Ascending aorta (tissue), 2 donors: ENCODE results near the gene CFAP100. TPM values are rescaled to one million over a fixed set of nuclear protein-coding genes. Genes with fewer than 3 reads are reported as not detected.

Experiments
- DNase-seq, 2 donors: peaks; one replicate each; pipeline ENCODE4 v3.0.0-alpha.2; 2019; ENCODE audit warnings: low spot score in 2 of 2
- H3K27ac ChIP-seq, 2 donors: fragments of 200-600 bp; sonication (generic); one replicate each; pipeline ENCODE4 v1.5.1; 2016 to 2017; ENCODE audit warnings: mild to moderate bottlenecking in 1 of 2
- H3K27me3 ChIP-seq: fragments of 200-600 bp; sonication (generic); one replicate; pipeline ENCODE4 v1.5.1; 2017
- H3K36me3 ChIP-seq, 2 donors: fragments of 200-600 bp; sonication (generic); one replicate each; pipeline ENCODE4 v1.5.1; 2016
- H3K4me1 ChIP-seq, 2 donors: fragments of 200-600 bp; sonication (generic); one replicate each; pipeline ENCODE4 v1.5.1; 2016 to 2017; ENCODE audit warnings: mild to moderate bottlenecking in 1 of 2
- H3K4me3 ChIP-seq, 2 donors: fragments of 200-600 bp; sonication (generic); one replicate each; pipeline ENCODE4 v1.5.1; 2016 to 2017; ENCODE audit warnings: mild to moderate bottlenecking in 1 of 2
- H3K9me3 ChIP-seq, 2 donors: fragments of 200-600 bp; sonication (generic); one replicate each; pipeline ENCODE4 v1.5.1; 2016
- CTCF ChIP-seq, 3 experiments: fragments of 200-600 bp in 2 of 3; fragments of 450-650 bp in 1 of 3; sonication (generic) in 2 of 3; IDR thresholded peaks; one replicate each; pipeline ENCODE4 v1.5.1; 2016 to 2019; ENCODE audit warnings: antibody characterized with exemption in 3 of 3, mild to moderate bottlenecking in 1 of 3, moderate library complexity in 1 of 3
- intact Hi-C: fragments of 100-400 bp; cut with DNase I; formaldehyde crosslinking; loops from one replicate; pipeline ENCODE4 v1.15.1; 2023
- total RNA-seq: library from RNA; depleted of rRNA; stranded (reverse); fragments of >200 nt; gene quantifications from one replicate; pipeline ENCODE4 v1.1.0, GENCODE V29; 2016

Gene CFAP100
- total RNA-seq, 1 donor from 2014 or later, result not detected

GRCh38 chr3:126348308-126348920 is 46.3 kb upstream of the CFAP100 start:
- no peaks in the 10 kb centered on the region for H3K27me3 ChIP-seq
- no peak overlapping the region for H3K4me3 ChIP-seq
- peak in 1 of 2 donors; percentile 47 for DNase-seq
- peak overlapping the region in 1 of 2 donors; percentile 17 for H3K27ac ChIP-seq
- TF ChIP-seq CTCF (IDR thresholded peaks at IDR 0.05), result no peak
- H3K36me3 ChIP-seq, result peaks cover 81 to 95% of the 10 kb centered on the region in 2 donors
- intact Hi-C loops, result no loop called here
- peaks cover 8 to 57% of the 10 kb centered on the region in 2 donors for H3K4me1 ChIP-seq
- H3K9me3 ChIP-seq, result no peaks in the 10 kb centered on the region

- peaks cover 75 to 94% of the 10 kb centered on the region in 2 donors for H3K36me3 ChIP-seq
- peaks cover 6 to 59% of the 10 kb centered on the region in 2 donors for H3K4me1 ChIP-seq
- no peaks in the 10 kb centered on the region for H3K9me3 ChIP-seq
- intact Hi-C loops, result no loop called here
- no peak for TF ChIP-seq CTCF (IDR thresholded peaks at IDR 0.05)
- peak in 1 of 2 donors; percentile 54 for DNase-seq
- H3K27me3 ChIP-seq, result no peaks in the 10 kb centered on the region
- H3K27ac ChIP-seq, result peak overlapping the region; percentile 17 to 56
- no peak overlapping the region for H3K4me3 ChIP-seq
Observed at GRCh38 chr3:126349071-126349470, 45.6 kb upstream of the CFAP100 start.

GRCh38 chr3:126349611-126350501 is 44.9 kb upstream of the CFAP100 start:
- TF ChIP-seq CTCF (IDR thresholded peaks at IDR 0.05), result no peak
- Histone ChIP-seq H3K4me1 (peaks cover 9 to 63% of the 10 kb centered on the region in 2 donors), H3K36me3 (peaks cover 71 to 93% of the 10 kb centered on the region in 2 donors), H3K27ac (peak overlapping the region in 1 of 2 donors; percentile 56), H3K9me3 (no peaks in the 10 kb centered on the region), H3K4me3 (no peak overlapping the region), H3K27me3 (no peaks in the 10 kb centered on the region)
- DNase-seq, result peak in 1 of 2 donors; percentile 37
- intact Hi-C loops, result loop anchor here (10.0 kb wide), 1 partner anchor 425 kb away; no protein-coding TSS in a partner anchor

DNA sequence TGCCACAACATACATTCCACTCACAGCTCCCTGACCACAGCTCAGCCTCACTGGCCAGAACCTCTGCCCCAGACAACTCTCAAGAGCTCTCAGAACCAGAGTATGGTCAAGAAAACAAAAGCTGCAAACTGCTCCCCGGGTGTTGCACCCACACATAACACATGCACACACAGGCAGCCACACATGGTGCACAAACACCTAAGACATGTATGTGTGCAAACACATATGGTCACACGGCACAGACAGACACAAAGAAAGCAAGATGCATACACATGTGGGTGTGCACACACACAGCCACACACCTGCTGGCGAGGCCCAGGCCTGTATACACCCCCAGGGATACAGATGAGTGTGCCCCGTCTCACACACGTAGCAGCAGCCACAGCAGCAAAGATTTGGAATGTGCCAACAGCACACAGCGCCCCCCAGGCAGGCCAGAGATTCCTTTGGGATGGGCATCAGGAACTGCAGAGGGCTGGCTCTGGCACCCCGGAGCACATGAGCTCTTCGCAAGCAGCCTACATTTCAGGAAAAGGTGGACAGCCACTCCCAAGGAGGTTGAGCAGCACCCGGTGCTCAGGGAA is 44.1 kb upstream of the CFAP100 start:
- Histone ChIP-seq H3K4me1 (peaks cover 14 to 69% of the 10 kb centered on the region in 2 donors), H3K27ac (no peak overlapping the region)

More for the DNA sequence above, 44.1 kb upstream of the CFAP100 start:
- Histone ChIP-seq H3K36me3 (peaks cover 66 to 89% of the 10 kb centered on the region in 2 donors), H3K9me3 (no peaks in the 10 kb centered on the region), H3K27me3 (no peaks in the 10 kb centered on the region), H3K4me3 (peak overlapping the region in 1 of 2 donors; percentile 4)
- intact Hi-C loops, result loop anchor here (10.0 kb wide), 1 partner anchor 426 kb away; no protein-coding TSS in a partner anchor
- TF ChIP-seq CTCF (IDR thresholded peaks at IDR 0.05), result no peak
- DNase-seq, result peak in 1 of 2 donors; percentile 59
